ENCODE measurements around the gene TMCO5A.

TMCO5A gene

DNA sequence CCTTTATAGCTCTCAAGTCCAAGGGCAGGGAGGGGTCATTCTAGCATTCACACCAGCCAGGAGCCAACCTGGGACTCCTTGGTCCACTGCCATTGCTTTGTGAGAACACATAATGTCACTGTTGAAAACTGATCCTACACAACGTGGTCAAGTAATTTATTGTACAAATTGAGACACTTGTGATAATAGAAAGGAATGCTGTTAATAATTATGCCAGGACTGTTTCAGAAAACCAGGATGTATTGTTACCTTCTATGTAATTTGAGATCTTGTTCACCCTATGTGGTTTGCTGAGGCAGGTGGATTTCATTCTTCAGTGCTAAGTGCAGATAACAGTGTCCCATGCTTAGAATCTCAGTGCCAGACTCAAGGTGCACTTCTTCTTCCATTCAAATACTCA lies 33.3 kb downstream of the TMCO5A start:
- FAIRE-seq, result no peak

GRCh38 chr15:37973856-37974255 lies 39.4 kb downstream of the TMCO5A start:
- no peak for FAIRE-seq
- DNase-seq (ENCODE audit: low spot score), result no peak

More for the DNA sequence above, 33.3 kb downstream of the TMCO5A start:
- DNase-seq (ENCODE audit: low spot score), result no peak

DNA sequence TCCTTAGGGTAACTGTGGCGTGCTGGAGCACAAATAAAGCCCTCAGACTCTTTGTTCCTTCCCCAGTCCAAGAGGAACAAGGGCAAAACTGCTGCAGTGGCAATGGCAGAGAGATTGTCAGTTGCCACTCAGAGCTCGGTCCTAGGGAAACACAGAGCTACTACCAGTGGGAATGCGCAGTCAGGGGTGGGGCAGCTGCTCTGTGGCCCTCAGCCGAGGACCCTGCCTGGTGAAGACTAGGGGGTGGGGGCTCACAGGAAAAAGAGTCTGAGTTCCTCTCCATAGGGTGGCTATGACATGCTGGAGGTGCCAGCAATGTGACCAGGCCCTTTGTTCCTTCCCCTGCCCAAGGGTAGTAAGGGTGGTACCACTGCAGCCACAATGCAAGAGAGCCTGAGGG lies 43.8 kb downstream of the TMCO5A start:
- DNase-seq (ENCODE audit: low spot score) (no peak), FAIRE-seq (no peak)

GRCh38 chr15:37979671-37980409 lies 45.4 kb downstream of the TMCO5A start:
- FAIRE-seq (no peak), DNase-seq (ENCODE audit: low spot score) (no peak)

DNA sequence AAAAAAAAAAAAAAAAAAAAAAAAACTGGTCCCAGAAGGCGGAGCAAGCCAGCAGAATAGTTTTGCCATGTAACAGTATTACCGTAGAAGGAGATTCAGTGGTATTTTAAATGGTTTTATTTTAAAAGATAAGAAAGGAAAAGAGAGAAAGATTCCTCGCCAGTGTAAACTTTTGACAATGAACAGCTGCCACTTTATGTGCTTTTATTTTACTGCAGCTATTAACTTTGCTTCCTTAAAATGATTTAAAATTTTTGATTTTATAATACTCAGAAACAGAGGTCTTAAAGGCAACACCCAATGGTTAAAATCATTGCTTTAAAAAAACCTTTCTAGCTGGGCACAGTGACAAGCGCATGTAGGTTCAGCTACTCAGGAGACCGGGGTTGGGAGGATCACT lies 46.8 kb downstream of the TMCO5A start:
- no peak for DNase-seq (ENCODE audit: low spot score)
- no peak for FAIRE-seq

DNA sequence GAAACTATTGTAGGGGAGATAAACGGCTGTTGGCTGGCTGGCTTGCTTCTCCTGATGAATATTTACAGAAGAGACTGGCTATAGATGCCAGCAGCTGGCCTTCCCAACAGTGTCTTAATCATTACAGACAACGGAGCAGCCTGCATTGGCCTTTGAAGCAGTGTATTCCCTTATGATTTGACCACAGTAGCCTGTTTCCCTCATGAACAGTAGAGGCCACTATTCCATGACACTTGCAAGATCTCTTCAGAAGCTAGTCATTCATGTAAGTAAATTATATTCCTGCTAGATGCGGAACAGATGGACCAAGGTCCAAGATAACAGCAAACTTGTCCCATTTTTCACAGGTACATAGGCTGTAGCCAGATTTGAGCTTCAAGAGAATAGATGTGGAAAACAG lies 47.3 kb downstream of the TMCO5A start:
- FAIRE-seq, result no peak
- peak; percentile 29 for DNase-seq (ENCODE audit: low spot score)

DNA sequence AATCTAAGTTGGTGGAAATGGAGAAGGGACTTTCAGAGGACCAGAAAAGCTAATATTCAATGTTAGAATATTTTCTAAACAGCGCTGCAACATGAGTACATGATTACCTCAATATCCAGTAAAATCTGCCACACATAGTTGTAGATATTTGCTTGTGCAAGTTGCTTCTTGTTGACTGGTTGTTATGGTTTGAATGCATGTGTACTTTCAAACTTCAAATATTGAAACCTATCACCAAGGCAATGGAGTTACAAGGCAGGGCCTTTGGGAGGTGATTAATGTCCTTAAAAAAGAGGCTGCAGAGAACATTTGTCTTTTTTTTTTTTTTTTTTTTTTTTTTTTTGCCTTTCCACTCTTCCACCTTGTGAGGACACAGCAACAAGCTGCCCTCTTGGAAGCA lies 49.9 kb downstream of the TMCO5A start:
- FAIRE-seq (no peak), DNase-seq (ENCODE audit: low spot score) (no peak)

DNA sequence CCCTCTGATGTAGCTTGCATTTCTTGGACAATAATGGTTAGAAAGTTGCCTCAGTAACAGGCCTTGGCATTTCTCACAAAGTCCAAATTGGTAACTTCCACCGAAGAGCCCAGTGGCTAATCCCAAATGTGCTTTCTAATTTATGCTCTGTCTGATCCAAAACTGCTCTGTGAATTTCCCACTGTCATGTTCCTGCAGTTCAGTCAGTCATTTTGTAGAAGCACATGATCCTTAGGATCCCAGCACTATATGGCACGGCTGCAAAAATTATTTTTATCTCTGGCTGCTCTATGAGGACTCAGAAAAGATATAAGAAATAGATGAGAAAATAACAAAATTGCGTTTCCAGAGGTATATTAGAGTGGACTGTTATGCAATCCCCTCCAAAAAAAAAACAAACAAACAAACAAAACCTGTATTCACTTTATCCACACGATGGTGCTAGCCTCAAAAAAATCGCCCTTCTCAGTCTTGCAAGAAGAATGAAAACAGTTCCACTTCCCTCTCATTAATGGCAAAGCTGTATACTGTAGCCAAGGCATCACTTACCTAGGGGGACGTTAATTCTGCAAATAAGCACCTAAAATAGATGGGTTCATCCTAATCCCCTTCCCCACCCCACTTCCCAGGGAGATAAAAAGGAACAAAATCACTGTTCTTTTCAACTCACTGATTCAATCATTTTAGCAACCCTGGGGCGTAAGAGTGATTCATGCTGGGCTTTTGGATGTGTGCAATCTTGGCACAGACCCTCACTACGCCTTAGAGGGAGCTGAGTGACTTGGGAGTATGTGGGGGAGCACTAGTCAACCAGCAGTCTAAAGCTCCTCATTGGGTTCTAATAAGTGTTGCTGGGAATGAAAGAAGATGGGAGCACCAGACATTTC lies 61.3 kb downstream of the TMCO5A start:
- FAIRE-seq (no peak), DNase-seq (ENCODE audit: low spot score) (peak; percentile 32)

All from urothelium cell line (cell line).